Right lobe of liver (tissue), 6 donors: Measurements from ENCODE around the gene VENTX. TPM values are rescaled to one million over a fixed set of nuclear protein-coding genes. Genes with fewer than 3 reads are reported as not detected.

Source experiments
- ATAC-seq, 4 donors: fragments of 200-7000 bp; cut with Tn5 transposase; one replicate each; pipeline ENCODE4 v1.9.1; 2020; ENCODE audit warnings: mild to moderate bottlenecking in 4 of 4, moderate library complexity in 4 of 4
- DNase-seq, 3 donors: peaks; one replicate each; pipeline ENCODE4 v3.0.0-alpha.2; 2020
- H3K27ac ChIP-seq, 3 donors: fragments of 200-600 bp; one replicate each; pipeline ENCODE4 v1.8.0; 2022
- H3K27me3 ChIP-seq, 2 donors: fragments of 200-600 bp; one replicate each; pipeline ENCODE4 v1.8.0; 2022
- H3K36me3 ChIP-seq, 4 donors: fragments of 200-600 bp; sonication (generic) in 1 of 4; one replicate each; pipeline versions ENCODE4 v1.5.1 to v1.8.0; 2017 to 2022; ENCODE audit warnings: control low read depth in 1 of 4
- H3K4me1 ChIP-seq, 4 donors: fragments of 200-600 bp; sonication (generic) in 1 of 4; one replicate each; pipeline versions ENCODE4 v1.5.1 to v1.8.0; 2017 to 2022; ENCODE audit warnings: control low read depth in 1 of 4
- H3K4me3 ChIP-seq, 3 donors: fragments of 200-600 bp; one replicate each; pipeline ENCODE4 v1.8.0; 2022
- H3K9me3 ChIP-seq, 4 donors: fragments of 200-600 bp; sonication (generic) in 1 of 4; one replicate each; pipeline versions ENCODE4 v1.5.1 to v1.8.0; 2017 to 2022; ENCODE audit warnings: control low read depth in 1 of 4
- POLR2A ChIP-seq: fragments of 450-650 bp; IDR thresholded peaks from one replicate; pipeline ENCODE4 v1.6.1; 2017; ENCODE audit warnings: antibody characterized with exemption, mild to moderate bottlenecking
- WGBS: methylation state at CpG from one replicate; pipeline ENCODE4 v1.1.6; 2018; ENCODE audit warnings: low coverage, low lambda C conversion rate; ENCODE audit not compliant: insufficient coverage; ENCODE audit errors: missing lambda C conversion rate; 5-methylcytosine and 5-hydroxymethylcytosine counted together
- intact Hi-C, 2 donors: fragments of 100-400 bp; cut with DNase I; formaldehyde crosslinking; loops; one replicate each; pipeline versions ENCODE4 v1.11.2 to v1.14.1; 2022
- long read RNA-seq: library from polyadenylated mRNA; unstranded; transcript quantifications from one replicate; pipeline ENCODE4 v2.0.0, GENCODE V29; 2019
- total RNA-seq, 6 experiments: library from RNA; depleted of rRNA in 2 of 6; stranded (reverse); fragments of >200 nt in 2 of 6; fragmentation: NEBNext Ultra II Directional in 3 of 6; extraction: Animal tissue kit (Norgen Biotek cat#: 25700) in 3 of 6; gene quantifications; one replicate each; pipeline versions ENCODE4 v1.1.0 to v1.2.4, GENCODE V29; 2016 to 2023
- TF ChIP-seq, protein P1 (sequence below), 4 donors: fragments of 200-600 bp in 3 of 4; fragments of 450-650 bp in 1 of 4; IDR thresholded peaks; one replicate each; pipeline versions ENCODE4 v1.5.1 to v1.8.0; 2016 to 2022; ENCODE audit warnings: antibody characterized with exemption in 4 of 4, mild to moderate bottlenecking in 2 of 4
- donor health status: DM: no; HTN: yes; CAD: no.
- donor health status: DM: no; HTN: no; CAD: no.
- donor health status: DM: no; HTN: no; CAD: no.
- donor health status: DM: no; HTN: yes; CAD: no.
- donor health status: DM: no; HTN: yes; CAD: no.

Gene VENTX, protein sequence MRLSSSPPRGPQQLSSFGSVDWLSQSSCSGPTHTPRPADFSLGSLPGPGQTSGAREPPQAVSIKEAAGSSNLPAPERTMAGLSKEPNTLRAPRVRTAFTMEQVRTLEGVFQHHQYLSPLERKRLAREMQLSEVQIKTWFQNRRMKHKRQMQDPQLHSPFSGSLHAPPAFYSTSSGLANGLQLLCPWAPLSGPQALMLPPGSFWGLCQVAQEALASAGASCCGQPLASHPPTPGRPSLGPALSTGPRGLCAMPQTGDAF
- under 1 TPM; 0.09 to 0.38 (median 0.19) TPM for total RNA-seq
- long read RNA-seq = 0 reads

DNA sequence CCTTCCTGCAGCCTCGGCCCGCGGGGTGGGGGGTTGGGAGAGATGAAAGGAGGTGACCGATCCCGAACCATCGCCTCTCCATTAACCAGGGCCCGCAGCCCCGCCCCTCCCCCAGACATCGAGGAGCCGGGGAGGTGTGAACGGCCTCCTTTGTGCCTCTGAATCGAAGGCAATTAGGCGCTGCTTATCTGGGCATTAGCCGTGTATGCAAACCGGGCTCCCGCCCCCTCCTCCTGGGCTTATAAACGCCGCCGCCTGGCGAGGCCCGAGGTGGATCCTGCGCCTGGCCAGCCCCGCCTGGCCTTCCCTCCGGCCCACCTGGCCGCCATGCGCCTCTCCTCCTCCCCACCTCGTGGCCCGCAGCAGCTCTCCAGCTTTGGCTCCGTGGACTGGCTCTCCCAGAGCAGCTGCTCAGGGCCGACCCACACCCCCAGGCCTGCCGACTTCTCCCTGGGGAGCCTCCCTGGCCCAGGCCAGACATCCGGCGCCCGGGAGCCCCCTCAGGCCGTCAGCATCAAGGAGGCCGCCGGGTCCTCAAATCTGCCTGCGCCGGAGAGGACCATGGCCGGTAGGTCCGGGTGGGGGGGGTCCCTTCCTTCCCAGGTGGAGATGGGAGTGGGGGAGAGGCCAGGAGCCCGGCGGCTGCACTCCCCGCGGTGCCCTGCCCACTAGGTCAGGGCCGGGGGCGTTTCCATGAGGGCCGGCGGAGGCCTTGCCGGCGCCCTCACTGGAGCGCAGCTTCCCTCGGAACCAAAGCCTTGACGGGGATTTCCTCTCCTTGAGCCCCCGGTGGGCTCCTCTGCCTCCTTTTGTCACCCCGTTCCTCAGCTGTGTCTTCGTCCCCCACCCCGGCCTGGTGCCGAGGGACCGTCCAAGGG lies at the start of gene VENTX:
Gene VENTX (plus strand): TSS at position 268 of the 878 bp plus-strand sequence. CDS start 60 bp downstream, at position 328.
- TF ChIP-seq, protein P1, sequence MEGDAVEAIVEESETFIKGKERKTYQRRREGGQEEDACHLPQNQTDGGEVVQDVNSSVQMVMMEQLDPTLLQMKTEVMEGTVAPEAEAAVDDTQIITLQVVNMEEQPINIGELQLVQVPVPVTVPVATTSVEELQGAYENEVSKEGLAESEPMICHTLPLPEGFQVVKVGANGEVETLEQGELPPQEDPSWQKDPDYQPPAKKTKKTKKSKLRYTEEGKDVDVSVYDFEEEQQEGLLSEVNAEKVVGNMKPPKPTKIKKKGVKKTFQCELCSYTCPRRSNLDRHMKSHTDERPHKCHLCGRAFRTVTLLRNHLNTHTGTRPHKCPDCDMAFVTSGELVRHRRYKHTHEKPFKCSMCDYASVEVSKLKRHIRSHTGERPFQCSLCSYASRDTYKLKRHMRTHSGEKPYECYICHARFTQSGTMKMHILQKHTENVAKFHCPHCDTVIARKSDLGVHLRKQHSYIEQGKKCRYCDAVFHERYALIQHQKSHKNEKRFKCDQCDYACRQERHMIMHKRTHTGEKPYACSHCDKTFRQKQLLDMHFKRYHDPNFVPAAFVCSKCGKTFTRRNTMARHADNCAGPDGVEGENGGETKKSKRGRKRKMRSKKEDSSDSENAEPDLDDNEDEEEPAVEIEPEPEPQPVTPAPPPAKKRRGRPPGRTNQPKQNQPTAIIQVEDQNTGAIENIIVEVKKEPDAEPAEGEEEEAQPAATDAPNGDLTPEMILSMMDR (IDR thresholded peaks at IDR 0.05) = no peak
- no peak for TF ChIP-seq POLR2A
- intact Hi-C loops = no loop called here
- no peaks in the 10 kb centered on the region for H3K36me3 ChIP-seq
- H3K9me3 ChIP-seq = no peaks in the 10 kb centered on the region
- 8% methylated on average over 7 of the region's 60 CpGs for whole genome bisulfite sequencing
- no peak within 1 kb of the TSS for H3K4me3 ChIP-seq
- peaks cover 0 to 9% (median 0%) of the 10 kb centered on the region in 4 donors for H3K4me1 ChIP-seq
- ATAC-seq = no peak
- H3K27me3 ChIP-seq = peaks cover 0 to 4% of the 10 kb centered on the region in 2 donors
- no peak within 1 kb of the TSS for H3K27ac ChIP-seq
- no peak for DNase-seq

DNA sequence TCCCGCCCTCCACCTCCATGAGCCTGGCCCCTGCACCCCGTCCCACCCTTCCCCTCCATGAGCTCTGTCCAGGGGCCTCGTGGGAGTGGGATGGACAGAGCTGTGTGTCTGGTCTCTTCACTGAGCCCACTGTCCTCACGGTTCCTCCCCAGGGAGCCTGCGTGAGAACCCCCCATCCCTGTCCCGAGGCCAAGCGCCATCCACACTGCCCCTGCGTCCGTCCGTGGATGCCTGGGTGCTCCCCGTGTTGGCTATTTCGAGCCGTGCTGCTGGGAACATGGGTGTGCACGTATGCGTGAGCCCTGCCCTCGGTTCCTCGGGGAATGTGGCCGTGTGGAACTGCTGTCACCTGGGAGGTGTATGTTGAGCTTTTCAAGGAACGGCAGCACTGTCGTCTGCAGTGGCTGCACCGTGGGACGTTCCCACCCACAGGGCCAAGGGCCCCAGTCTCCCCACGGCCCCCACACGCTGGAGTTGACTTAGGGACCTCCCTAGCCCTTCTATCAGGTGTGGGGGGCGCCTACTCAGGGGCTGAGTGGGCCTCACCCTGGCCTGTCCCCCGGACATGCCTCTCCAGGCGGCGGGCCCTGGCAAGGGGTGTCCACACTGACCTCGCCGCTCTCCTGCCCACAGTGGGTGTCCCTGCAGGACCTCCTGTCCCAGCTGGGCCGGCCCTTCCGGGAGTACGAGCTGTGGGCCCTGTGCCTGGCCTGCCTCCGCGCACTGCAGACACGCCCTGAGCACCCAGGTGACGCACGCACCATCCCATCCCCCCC lies 49.6 kb upstream of the VENTX start:
- no peaks in the 10 kb centered on the region for H3K9me3 ChIP-seq
- H3K36me3 ChIP-seq = no peaks in the 10 kb centered on the region
- no peaks in the 10 kb centered on the region for H3K4me1 ChIP-seq
- WGBS = 72% methylated on average over 6 of the region's 38 CpGs
- TF ChIP-seq POLR2A = no peak
- TF ChIP-seq, protein P1 (IDR thresholded peaks at IDR 0.05) = no peak
- no peaks in the 10 kb centered on the region for H3K27me3 ChIP-seq
- no peak overlapping the region for H3K27ac ChIP-seq
- DNase-seq (peak in 1 of 3 donors; percentile 39), ATAC-seq (no peak)
- H3K4me3 ChIP-seq = no peak overlapping the region
- intact Hi-C loops = no loop called here

DNA sequence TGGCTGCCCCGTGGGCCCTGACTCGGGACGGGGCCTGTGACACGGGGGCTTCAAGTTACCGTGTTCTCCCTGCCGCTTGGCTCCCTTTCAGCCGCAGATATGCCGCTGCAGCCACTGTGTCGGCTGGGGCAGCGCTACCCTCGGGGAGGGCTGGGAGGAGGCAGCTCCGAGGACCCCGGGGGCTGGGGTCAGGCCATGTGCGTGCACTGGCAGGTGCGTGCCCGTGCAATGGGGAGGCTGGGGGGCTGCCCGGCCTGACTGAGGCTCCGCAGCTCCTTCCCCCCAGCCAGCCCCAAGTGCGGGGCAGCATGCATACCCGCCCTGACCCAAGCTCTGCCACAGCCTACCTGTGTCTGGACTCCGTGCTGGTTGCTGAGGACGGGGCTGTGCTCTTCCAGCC lies 48.4 kb upstream of the VENTX start:
- H3K4me1 ChIP-seq = no peaks in the 10 kb centered on the region
- no CpG with 5 or more reads among the region's 22 CpGs for WGBS
- H3K27me3 ChIP-seq = no peaks in the 10 kb centered on the region
- DNase-seq (peak in 1 of 3 donors; percentile 47), ATAC-seq (peak in 1 of 4 donors; percentile 6)
- no peak overlapping the region for H3K27ac ChIP-seq
- no peaks in the 10 kb centered on the region for H3K36me3 ChIP-seq
- intact Hi-C loops = no loop called here
- TF ChIP-seq, protein P1 (IDR thresholded peaks at IDR 0.05) = no peak
- no peak for TF ChIP-seq POLR2A
- H3K4me3 ChIP-seq = no peak overlapping the region
- H3K9me3 ChIP-seq = no peaks in the 10 kb centered on the region

DNA sequence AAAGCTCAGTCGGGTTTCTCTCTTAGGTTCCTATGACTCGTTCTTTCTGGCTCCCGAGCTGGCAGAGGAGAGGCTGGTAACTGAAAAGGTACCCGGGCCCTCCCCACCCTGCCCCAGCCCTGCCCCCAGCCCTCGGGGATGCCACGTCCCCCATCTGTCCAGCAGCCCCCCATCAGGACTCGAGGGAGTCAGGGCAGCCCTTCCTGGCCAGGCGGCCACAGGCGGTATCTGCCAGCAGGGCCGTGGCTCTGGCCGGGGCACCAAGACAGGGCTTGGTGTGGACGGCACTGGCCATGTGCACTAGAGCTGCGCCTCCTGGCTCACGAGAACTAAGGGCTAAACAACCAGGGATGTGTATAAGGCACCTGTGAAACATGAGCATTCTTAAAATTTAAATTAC lies 47.9 kb upstream of the VENTX start:
- TF ChIP-seq, protein P1 (IDR thresholded peaks at IDR 0.05) = no peak
- Histone ChIP-seq H3K36me3 (no peaks in the 10 kb centered on the region), H3K27ac (no peak overlapping the region), H3K9me3 (no peaks in the 10 kb centered on the region), H3K27me3 (no peaks in the 10 kb centered on the region), H3K4me3 (no peak overlapping the region), H3K4me1 (no peaks in the 10 kb centered on the region)
- peak in 1 of 3 donors; percentile 47 for DNase-seq
- intact Hi-C loops = no loop called here
- no peak for ATAC-seq
- WGBS = no CpG with 5 or more reads among the region's 14 CpGs
